ENCODE data around the gene INPP5D. TPM values are rescaled to one million over a fixed set of nuclear protein-coding genes. Genes with fewer than 3 reads are reported as not detected.

The INPP5D gene
- total and polyA plus RNA-seq, 2 of the 8 experiments (the other 6 are each of a cell fraction or from before 2014, with no cell fraction given): 4.5 to 7.1 TPM

DNA sequence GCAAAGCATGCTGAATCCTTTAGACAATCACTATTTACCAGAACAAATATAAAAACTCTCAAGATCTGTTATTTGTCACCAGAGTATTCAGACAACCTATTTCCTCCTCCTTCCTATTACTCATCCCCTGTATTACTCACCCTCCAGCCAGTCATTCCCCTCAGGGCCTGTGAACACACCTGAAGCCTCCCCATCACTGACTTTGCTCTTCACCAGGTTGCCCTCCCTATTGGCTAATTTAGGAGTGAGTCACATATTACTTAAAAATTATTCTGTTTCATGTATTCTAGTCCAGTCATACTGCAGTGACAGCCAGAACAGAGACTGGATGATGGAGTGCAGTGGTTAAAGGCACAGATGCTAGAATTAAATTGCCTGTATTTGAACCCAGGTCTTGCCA is 187.6 kb downstream of the INPP5D start (continued):
- TF ChIP-seq YY1 (IDR thresholded peaks at IDR 0.05; ENCODE audit: low read depth, low read length) (no peak), SRF (IDR thresholded peaks at IDR 0.05; ENCODE audit: low read depth, low read length) (no peak)

All from H1 (cell line).